Nephron progenitor cell (in vitro differentiated cells): ENCODE measurements around the gene SLF2.
A peak's percentile ranks its signal among the peaks of the same experiment; 100 is the strongest.

Source experiments
- DNase-seq: peaks from one replicate; pipeline ENCODE4 v3.0.0; 2021
- H3K27ac Mint-ChIP-seq: 2 replicates; pipeline ENCODE4 v1.8.0; 2021; ENCODE audit warnings: mild to moderate bottlenecking, moderate library complexity, mixed read lengths
- H3K27me3 Mint-ChIP-seq: 2 replicates; pipeline ENCODE4 v1.8.0; 2021; ENCODE audit warnings: mild to moderate bottlenecking, low read depth, mixed read lengths; ENCODE audit not compliant: poor library complexity
- H3K36me3 Mint-ChIP-seq: 2 replicates; pipeline ENCODE4 v1.8.0; 2021; ENCODE audit warnings: low read depth, mixed read lengths
- H3K4me1 Mint-ChIP-seq: 2 replicates; pipeline ENCODE4 v1.8.0; 2021; ENCODE audit warnings: mixed read lengths
- H3K4me3 Mint-ChIP-seq: 2 replicates; pipeline ENCODE4 v1.8.0; 2021; ENCODE audit warnings: mild to moderate bottlenecking, moderate library complexity, mixed read lengths
- H3K9me3 Mint-ChIP-seq: 2 replicates; pipeline ENCODE4 v1.8.0; 2021; ENCODE audit warnings: mild to moderate bottlenecking, moderate library complexity, mixed read lengths
- TF ChIP-seq, protein P1 (sequence below): fragments of 200-600 bp; sonication (generic); IDR thresholded peaks from 2 replicates; pipeline ENCODE4 v1.5.0; 2021; ENCODE audit warnings: antibody characterized with exemption

Gene SLF2

GRCh38 chr10:100887761-100888296 lies 24.9 kb upstream of the SLF2 start:
- Mint-ChIP-seq H3K4me1 (peaks cover 79% of the 10 kb centered on the region), H3K36me3 (no peaks in the 10 kb centered on the region), H3K9me3 (peaks cover 3% of the 10 kb centered on the region), H3K27ac (peak overlapping the region; percentile 97), H3K27me3 (peaks cover 15% of the 10 kb centered on the region), H3K4me3 (peak overlapping the region; percentile 55)
- TF ChIP-seq, protein P1, sequence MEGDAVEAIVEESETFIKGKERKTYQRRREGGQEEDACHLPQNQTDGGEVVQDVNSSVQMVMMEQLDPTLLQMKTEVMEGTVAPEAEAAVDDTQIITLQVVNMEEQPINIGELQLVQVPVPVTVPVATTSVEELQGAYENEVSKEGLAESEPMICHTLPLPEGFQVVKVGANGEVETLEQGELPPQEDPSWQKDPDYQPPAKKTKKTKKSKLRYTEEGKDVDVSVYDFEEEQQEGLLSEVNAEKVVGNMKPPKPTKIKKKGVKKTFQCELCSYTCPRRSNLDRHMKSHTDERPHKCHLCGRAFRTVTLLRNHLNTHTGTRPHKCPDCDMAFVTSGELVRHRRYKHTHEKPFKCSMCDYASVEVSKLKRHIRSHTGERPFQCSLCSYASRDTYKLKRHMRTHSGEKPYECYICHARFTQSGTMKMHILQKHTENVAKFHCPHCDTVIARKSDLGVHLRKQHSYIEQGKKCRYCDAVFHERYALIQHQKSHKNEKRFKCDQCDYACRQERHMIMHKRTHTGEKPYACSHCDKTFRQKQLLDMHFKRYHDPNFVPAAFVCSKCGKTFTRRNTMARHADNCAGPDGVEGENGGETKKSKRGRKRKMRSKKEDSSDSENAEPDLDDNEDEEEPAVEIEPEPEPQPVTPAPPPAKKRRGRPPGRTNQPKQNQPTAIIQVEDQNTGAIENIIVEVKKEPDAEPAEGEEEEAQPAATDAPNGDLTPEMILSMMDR: no peak
- no peak for DNase-seq

- peaks cover 3% of the 10 kb centered on the region for H3K9me3 Mint-ChIP-seq
- DNase-seq: no peak
- peaks cover 17% of the 10 kb centered on the region for H3K27me3 Mint-ChIP-seq
- peak overlapping the region; percentile 78 for H3K27ac Mint-ChIP-seq
- no peak overlapping the region for H3K4me3 Mint-ChIP-seq
- TF ChIP-seq, protein P1: peak; percentile 17
- H3K36me3 Mint-ChIP-seq: no peaks in the 10 kb centered on the region
- peaks cover 68% of the 10 kb centered on the region for H3K4me1 Mint-ChIP-seq
Measured at GRCh38 chr10:100888957-100889356, 23.8 kb upstream of the SLF2 start.

GRCh38 chr10:100889546-100889945 lies 23.2 kb upstream of the SLF2 start:
- peak overlapping the region; percentile 14 for H3K4me3 Mint-ChIP-seq
- no peak overlapping the region for H3K27ac Mint-ChIP-seq
- TF ChIP-seq, protein P1: no peak
- DNase-seq: no peak
- H3K9me3 Mint-ChIP-seq: peaks cover 3% of the 10 kb centered on the region
- H3K27me3 Mint-ChIP-seq: peaks cover 14% of the 10 kb centered on the region
- peaks cover 65% of the 10 kb centered on the region for H3K4me1 Mint-ChIP-seq
- H3K36me3 Mint-ChIP-seq: no peaks in the 10 kb centered on the region

- peaks cover 3% of the 10 kb centered on the region for H3K9me3 Mint-ChIP-seq
Measured at GRCh38 chr10:100890141-100890672, 22.6 kb upstream of the SLF2 start.

GRCh38 chr10:100890673-100891317 lies 22.0 kb upstream of the SLF2 start:
- no peak overlapping the region for H3K4me3 Mint-ChIP-seq
- H3K9me3 Mint-ChIP-seq: peaks cover 3% of the 10 kb centered on the region
- H3K27me3 Mint-ChIP-seq: peaks cover 17% of the 10 kb centered on the region
- TF ChIP-seq, protein P1: no peak
- peaks cover 70% of the 10 kb centered on the region for H3K4me1 Mint-ChIP-seq
- no peak overlapping the region for H3K27ac Mint-ChIP-seq
- no peaks in the 10 kb centered on the region for H3K36me3 Mint-ChIP-seq
- DNase-seq: no peak

More at GRCh38 chr10:100890141-100890672, 22.6 kb upstream of the SLF2 start:
- Mint-ChIP-seq H3K27ac (no peak overlapping the region), H3K27me3 (peaks cover 14% of the 10 kb centered on the region), H3K4me3 (no peak overlapping the region), H3K4me1 (peaks cover 68% of the 10 kb centered on the region), H3K36me3 (no peaks in the 10 kb centered on the region)
- DNase-seq: no peak
- TF ChIP-seq, protein P1: no peak
